ENCODE data around the gene ZNF232. TPM values are rescaled to one million over a fixed set of nuclear protein-coding genes. Genes with fewer than 3 reads are reported as not detected.

Gene ZNF232
- total and polyA plus RNA-seq, 2 of the 13 experiments (the other 11 are each of a cell fraction or from before 2014, with no cell fraction given): 7.8 to 28.7 TPM

DNA sequence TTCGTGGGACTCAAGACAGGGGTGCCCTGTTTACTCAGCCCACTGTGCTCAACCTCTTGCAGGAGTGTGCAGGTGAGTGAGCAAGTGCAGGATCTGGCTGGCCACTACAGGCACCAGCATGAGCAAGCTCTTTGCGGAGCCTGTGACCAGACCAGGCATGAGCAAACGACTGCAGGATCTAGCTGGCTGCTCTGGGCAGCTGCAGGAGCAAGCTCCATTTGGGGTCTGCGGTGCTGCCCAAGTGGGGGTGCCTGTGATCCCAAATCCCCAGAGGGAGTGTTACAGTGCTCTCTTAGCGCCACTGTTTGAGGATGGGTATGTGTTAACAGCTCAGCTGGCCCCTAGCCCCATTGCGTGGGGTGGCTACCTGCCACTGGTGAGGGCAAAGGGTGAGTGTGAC lies 6.5 kb upstream of the ZNF232 start (continued):
- TF ChIP-seq, protein P1, sequence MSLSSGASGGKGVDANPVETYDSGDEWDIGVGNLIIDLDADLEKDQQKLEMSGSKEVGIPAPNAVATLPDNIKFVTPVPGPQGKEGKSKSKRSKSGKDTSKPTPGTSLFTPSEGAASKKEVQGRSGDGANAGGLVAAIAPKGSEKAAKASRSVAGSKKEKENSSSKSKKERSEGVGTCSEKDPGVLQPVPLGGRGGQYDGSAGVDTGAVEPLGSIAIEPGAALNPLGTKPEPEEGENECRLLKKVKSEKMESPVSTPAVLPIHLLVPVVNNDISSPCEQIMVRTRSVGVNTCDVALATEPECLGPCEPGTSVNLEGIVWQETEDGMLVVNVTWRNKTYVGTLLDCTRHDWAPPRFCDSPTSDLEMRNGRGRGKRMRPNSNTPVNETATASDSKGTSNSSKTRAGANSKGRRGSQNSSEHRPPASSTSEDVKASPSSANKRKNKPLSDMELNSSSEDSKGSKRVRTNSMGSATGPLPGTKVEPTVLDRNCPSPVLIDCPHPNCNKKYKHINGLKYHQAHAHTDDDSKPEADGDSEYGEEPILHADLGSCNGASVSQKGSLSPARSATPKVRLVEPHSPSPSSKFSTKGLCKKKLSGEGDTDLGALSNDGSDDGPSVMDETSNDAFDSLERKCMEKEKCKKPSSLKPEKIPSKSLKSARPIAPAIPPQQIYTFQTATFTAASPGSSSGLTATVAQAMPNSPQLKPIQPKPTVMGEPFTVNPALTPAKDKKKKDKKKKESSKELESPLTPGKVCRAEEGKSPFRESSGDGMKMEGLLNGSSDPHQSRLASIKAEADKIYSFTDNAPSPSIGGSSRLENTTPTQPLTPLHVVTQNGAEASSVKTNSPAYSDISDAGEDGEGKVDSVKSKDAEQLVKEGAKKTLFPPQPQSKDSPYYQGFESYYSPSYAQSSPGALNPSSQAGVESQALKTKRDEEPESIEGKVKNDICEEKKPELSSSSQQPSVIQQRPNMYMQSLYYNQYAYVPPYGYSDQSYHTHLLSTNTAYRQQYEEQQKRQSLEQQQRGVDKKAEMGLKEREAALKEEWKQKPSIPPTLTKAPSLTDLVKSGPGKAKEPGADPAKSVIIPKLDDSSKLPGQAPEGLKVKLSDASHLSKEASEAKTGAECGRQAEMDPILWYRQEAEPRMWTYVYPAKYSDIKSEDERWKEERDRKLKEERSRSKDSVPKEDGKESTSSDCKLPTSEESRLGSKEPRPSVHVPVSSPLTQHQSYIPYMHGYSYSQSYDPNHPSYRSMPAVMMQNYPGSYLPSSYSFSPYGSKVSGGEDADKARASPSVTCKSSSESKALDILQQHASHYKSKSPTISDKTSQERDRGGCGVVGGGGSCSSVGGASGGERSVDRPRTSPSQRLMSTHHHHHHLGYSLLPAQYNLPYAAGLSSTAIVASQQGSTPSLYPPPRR (CRISPR knock-in tag; IDR thresholded peaks at IDR 0.05; ENCODE audit: borderline replicate concordance): no peak
- TF ChIP-seq ZNF3 (CRISPR knock-in tag; IDR thresholded peaks at IDR 0.05) (no peak), KAT8 (CRISPR knock-in tag; IDR thresholded peaks at IDR 0.05) (no peak), HOXD1 (CRISPR knock-in tag; IDR thresholded peaks at IDR 0.05) (no peak), SALL2 (CRISPR knock-in tag; IDR thresholded peaks at IDR 0.05) (no peak)
- TF ChIP-seq, protein P2, sequence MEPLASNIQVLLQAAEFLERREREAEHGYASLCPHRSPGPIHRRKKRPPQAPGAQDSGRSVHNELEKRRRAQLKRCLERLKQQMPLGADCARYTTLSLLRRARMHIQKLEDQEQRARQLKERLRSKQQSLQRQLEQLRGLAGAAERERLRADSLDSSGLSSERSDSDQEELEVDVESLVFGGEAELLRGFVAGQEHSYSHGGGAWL (CRISPR knock-in tag; IDR thresholded peaks at IDR 0.05): no peak

DNA sequence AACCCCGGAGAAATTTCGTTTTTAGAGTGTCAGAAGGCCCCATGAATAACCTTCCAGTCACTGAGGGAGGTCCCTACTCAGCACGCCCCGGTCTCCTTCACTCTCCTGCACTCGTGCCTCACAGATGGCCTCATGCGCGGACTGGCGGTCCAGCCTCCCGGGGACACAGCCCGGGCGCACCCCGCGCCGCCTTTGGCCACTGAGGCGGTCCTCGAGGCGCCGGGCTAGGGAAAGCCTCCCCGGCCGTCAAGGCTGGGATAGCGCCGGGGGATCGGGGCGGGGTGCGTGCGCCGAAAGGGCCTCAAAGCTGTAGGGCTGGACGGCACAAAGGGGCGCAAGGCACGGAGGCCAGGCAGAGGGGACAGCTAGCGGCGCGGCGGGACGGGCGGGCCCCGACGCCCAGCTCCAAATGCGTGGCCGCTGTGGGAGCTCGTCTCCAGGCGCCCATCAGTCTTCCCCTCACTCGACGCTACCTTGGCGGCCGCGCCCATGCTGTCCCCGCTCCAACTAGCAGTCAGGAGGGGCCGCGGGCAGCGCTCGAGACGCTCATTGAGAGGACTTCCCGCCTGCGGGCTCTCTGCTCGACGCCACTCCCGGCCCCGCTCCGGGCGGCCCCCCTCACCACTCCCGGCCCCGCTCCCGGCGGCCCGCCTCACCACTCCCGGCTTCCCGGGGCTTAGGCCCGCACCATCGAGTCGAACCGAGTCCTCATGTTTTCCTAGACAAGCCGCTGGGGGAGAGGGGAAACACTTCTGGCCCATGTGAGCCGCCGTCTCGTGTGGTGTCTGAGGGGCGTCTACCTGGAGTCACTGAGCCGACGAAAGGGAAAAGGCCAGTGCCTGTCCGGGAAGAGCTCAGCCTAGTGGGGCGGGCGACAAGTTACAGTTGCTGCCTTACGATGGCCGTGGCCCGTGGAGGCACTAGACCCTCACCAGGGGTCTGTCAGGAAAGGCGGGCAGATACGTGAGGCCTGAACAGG lies 4.3 kb upstream of the ZNF232 start, which contains the start of gene USP6:
Gene USP6 (plus strand): TSS at position 360 of the 979 bp plus-strand sequence. CDS start 14,336 bp downstream, outside the sequence.
- intact Hi-C loops (cut with micrococcal nuclease; ENCODE audit: unreplicated experiment) (no loop called here), in situ Hi-C loops (cut with HindIII; ENCODE audit: extremely low pct_ligation_motif_present, low pct_unique_long_range_greater_than_20kb) (no loop called here)
- Histone ChIP-seq H3K27ac (ENCODE audit: extremely low read length, insufficient read depth, low read length) (no peak within 1 kb of the TSS), H3K36me3 (replicated peaks in 1 of 2; ENCODE audit: control insufficient read depth in 1 of 2, insufficient read depth in 2 of 2, low read length in 2 of 2) (no peaks in the 10 kb centered on the region), H3K27me3 (ENCODE audit: control insufficient read depth in 1 of 2, insufficient read depth in 2 of 2, low read length in 2 of 2) (peaks cover 0 to 3% of the 10 kb centered on the region in 2 experiments; a peak in 2 of 5 replicates), H3K4me3 (replicated peaks in 1 of 3; ENCODE audit: insufficient read depth in 1 of 3, low read depth in 2 of 3, low read length in 3 of 3) (no peak within 1 kb of the TSS), H2AFZ (ENCODE audit: low read length) (no peak within 1 kb of the TSS), H3K79me2 (ENCODE audit: insufficient read depth, low read length) (peaks cover 7% of the 10 kb centered on the region), H3K4me1 (ENCODE audit: insufficient read depth, low read length) (peaks cover 28% of the 10 kb centered on the region), H3K4me2 (ENCODE audit: low read depth, low read length) (no peak within 1 kb of the TSS), H4K20me1 (ENCODE audit: insufficient read depth, low read length) (no peaks in the 10 kb centered on the region), H3K9ac (ENCODE audit: insufficient read depth, low read depth, low read length) (no peak within 1 kb of the TSS), H3K9me3 (ENCODE audit: low read length) (no peaks in the 10 kb centered on the region)
- 89% methylated on average over 80 of the region's 87 CpGs for WGBS (ENCODE audit: low lambda C conversion rate)
- CTCF ChIA-PET (ENCODE audit: low intra/inter-chr PET ratio, low total read pairs): no interaction called here
- FAIRE-seq (no peak), ATAC-seq (no peak), DNase-seq (ENCODE audit: low spot score) (no peak)
- no TSS peak for BruUV-seq (replicated peaks)
- no peak for TF ChIP-seq CBX2 (IDR thresholded peaks at IDR 0.05; ENCODE audit: low read depth, low read length)
- TF ChIP-seq CBX2 (CRISPR knock-in tag; IDR thresholded peaks at IDR 0.05; ENCODE audit: low read depth): no peak
- TF ChIP-seq, protein P3, sequence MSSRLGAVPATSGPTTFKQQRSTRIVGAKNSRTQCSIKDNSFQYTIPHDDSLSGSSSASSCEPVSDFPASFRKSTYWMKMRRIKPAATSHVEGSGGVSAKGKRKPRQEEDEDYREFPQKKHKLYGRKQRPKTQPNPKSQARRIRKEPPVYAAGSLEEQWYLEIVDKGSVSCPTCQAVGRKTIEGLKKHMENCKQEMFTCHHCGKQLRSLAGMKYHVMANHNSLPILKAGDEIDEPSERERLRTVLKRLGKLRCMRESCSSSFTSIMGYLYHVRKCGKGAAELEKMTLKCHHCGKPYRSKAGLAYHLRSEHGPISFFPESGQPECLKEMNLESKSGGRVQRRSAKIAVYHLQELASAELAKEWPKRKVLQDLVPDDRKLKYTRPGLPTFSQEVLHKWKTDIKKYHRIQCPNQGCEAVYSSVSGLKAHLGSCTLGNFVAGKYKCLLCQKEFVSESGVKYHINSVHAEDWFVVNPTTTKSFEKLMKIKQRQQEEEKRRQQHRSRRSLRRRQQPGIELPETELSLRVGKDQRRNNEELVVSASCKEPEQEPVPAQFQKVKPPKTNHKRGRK (CRISPR knock-in tag; IDR thresholded peaks at IDR 0.05): no peak
- TF ChIP-seq NFRKB (IDR thresholded peaks at IDR 0.05): no peak
- no peak for TF ChIP-seq FOXK2 (IDR thresholded peaks at IDR 0.05)
- TF ChIP-seq, protein P4, sequence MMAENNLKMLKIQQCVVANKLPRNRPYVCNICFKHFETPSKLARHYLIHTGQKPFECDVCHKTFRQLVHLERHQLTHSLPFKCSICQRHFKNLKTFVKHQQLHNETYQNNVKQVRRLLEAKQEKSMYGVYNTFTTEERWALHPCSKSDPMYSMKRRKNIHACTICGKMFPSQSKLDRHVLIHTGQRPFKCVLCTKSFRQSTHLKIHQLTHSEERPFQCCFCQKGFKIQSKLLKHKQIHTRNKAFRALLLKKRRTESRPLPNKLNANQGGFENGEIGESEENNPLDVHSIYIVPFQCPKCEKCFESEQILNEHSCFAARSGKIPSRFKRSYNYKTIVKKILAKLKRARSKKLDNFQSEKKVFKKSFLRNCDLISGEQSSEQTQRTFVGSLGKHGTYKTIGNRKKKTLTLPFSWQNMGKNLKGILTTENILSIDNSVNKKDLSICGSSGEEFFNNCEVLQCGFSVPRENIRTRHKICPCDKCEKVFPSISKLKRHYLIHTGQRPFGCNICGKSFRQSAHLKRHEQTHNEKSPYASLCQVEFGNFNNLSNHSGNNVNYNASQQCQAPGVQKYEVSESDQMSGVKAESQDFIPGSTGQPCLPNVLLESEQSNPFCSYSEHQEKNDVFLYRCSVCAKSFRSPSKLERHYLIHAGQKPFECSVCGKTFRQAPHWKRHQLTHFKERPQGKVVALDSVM (CRISPR knock-in tag; IDR thresholded peaks at IDR 0.05): no peak
- no peak for TF ChIP-seq BCL6 (CRISPR knock-in tag; IDR thresholded peaks at IDR 0.05)
- POLR2A ChIA-PET: no interaction called here
